OCI-LY3 (cell line): Measurements from ENCODE around the gene IFNGR2.

Experiments
- H2AFZ ChIP-seq: fragments of 200-600, 300-600 bp; shearing (Covaris generic); 2 replicates; pipeline ENCODE4 v1.6.0; 2014; ENCODE audit warnings: antibody characterized with exemption, low read depth, low read length
- H3K27ac ChIP-seq: fragments of 200-600, 300-600 bp; sonication (generic); 2 replicates; pipeline ENCODE4 v1.5.1; 2014; ENCODE audit warnings: mild to moderate bottlenecking, low read length, moderate library complexity, mixed read lengths
- H3K27me3 ChIP-seq: fragments of 200-600, 300-600 bp; sonication (generic); 2 replicates; pipeline ENCODE4 v1.6.1; 2014; ENCODE audit warnings: low read depth, low read length, mixed read lengths
- H3K36me3 ChIP-seq: fragments of 200-600, 300-600 bp; sonication (generic); replicated peaks from 2 replicates; pipeline ENCODE3; 2014; ENCODE audit warnings: low read depth, low read length, mixed read lengths
- H3K4me1 ChIP-seq: fragments of 300-600, 200-600 bp; sonication (generic); 2 replicates; pipeline ENCODE4 v1.6.1; 2014; ENCODE audit warnings: low read length, mixed read lengths
- H3K4me2 ChIP-seq: fragments of 200-600, 300-600 bp; sonication (generic); 2 replicates; pipeline ENCODE4 v1.6.1; 2014; ENCODE audit warnings: low read length, mixed read lengths
- H3K4me3 ChIP-seq: fragments of 300-600, 200-600 bp; sonication (generic); 2 replicates; pipeline ENCODE4 v1.5.1; 2014; ENCODE audit warnings: antibody characterized with exemption, mild to moderate bottlenecking, low read length, moderate library complexity
- H3K79me2 ChIP-seq: fragments of 300-600, 200-600 bp; shearing (Covaris generic); 2 replicates; pipeline ENCODE4 v1.6.1; 2014; ENCODE audit warnings: mild to moderate bottlenecking, low read length, mixed read lengths
- H3K9ac ChIP-seq: fragments of 300-600, 200-600 bp; shearing (Covaris generic); 2 replicates; pipeline ENCODE4 v1.6.0; 2014; ENCODE audit warnings: mild to moderate bottlenecking, low read length, moderate library complexity
- H3K9me3 ChIP-seq: fragments of 200-600, 300-600 bp; shearing (Covaris generic); 2 replicates; pipeline ENCODE4 v1.6.1; 2014; ENCODE audit warnings: low read length, mixed read lengths; ENCODE audit not compliant: insufficient read depth
- H4K20me1 ChIP-seq: fragments of 200-600, 300-600 bp; sonication (generic); 2 replicates; pipeline ENCODE4 v1.6.1; 2016; ENCODE audit warnings: low read length, mixed read lengths; ENCODE audit not compliant: insufficient read depth
- EZH2phosphoT487 ChIP-seq: fragments of 200-600 bp; shearing (Covaris generic); IDR thresholded peaks from 2 replicates; pipeline ENCODE4 v1.6.1; 2018; ENCODE audit warnings: antibody characterized with exemption, mixed run types, low read depth
- TF ChIP-seq, protein P1 (sequence below): fragments of 200-600, 300-600 bp; sonication (generic); IDR thresholded peaks from 2 replicates; pipeline ENCODE4 v1.5.1; 2014; ENCODE audit warnings: antibody characterized with exemption, low read length, low read depth

The IFNGR2 gene

DNA sequence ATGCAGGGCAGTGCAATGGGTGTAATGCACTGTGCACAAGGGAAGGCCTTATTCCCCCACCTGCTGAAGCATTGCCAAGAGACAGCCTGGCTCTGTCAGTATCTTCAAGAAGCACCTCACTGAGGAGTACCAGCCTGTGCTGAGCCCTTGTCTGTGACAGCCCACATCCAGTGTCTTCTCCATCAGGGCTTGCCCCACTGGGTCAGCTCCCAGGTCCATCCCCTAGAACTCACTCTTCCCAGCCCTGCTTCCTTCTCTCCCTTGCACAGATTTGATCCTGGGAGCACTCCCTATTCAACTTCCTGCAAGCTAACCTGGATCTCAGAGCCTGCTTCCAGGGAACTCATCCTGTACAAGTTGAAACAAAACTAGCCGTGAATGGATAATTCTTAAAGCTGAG is 33.6 kb upstream of the IFNGR2 start:
- Histone ChIP-seq H3K4me3 (no peak overlapping the region), H3K36me3 (peaks cover 5% of the 10 kb centered on the region), H3K27me3 (no peaks in the 10 kb centered on the region), H3K9ac (no peak overlapping the region), H3K27ac (no peak overlapping the region), H3K4me2 (no peak overlapping the region), H2AFZ (no peak overlapping the region), H4K20me1 (no peaks in the 10 kb centered on the region), H3K79me2 (no peaks in the 10 kb centered on the region), H3K9me3 (peaks cover 20% of the 10 kb centered on the region; the same call in 1 of the 2 replicates), H3K4me1 (peaks cover 14% of the 10 kb centered on the region)
- TF ChIP-seq, protein P1, sequence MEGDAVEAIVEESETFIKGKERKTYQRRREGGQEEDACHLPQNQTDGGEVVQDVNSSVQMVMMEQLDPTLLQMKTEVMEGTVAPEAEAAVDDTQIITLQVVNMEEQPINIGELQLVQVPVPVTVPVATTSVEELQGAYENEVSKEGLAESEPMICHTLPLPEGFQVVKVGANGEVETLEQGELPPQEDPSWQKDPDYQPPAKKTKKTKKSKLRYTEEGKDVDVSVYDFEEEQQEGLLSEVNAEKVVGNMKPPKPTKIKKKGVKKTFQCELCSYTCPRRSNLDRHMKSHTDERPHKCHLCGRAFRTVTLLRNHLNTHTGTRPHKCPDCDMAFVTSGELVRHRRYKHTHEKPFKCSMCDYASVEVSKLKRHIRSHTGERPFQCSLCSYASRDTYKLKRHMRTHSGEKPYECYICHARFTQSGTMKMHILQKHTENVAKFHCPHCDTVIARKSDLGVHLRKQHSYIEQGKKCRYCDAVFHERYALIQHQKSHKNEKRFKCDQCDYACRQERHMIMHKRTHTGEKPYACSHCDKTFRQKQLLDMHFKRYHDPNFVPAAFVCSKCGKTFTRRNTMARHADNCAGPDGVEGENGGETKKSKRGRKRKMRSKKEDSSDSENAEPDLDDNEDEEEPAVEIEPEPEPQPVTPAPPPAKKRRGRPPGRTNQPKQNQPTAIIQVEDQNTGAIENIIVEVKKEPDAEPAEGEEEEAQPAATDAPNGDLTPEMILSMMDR: no peak
- TF ChIP-seq EZH2phosphoT487: no peak

DNA sequence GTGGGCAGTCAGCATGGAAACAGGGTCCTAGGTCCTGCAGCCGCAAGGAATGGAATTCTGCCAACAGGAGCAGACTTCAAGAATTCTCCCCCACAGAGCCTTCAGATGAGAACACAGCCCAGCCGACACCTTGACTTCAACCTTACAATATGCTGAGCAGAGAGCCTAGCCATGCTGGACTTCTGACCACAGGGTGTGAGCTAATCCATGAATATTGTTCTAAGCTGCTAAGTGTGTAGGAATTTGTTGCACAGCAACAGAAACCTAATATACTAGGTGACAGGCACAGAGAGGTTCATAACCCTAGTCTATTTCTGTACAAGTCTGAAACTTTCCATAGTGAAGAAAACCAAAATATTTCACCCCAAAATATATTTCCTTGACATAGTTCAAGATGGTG is 32.9 kb upstream of the IFNGR2 start:
- Histone ChIP-seq H3K9ac (no peak overlapping the region), H3K36me3 (peaks cover 5% of the 10 kb centered on the region), H2AFZ (no peak overlapping the region), H3K4me2 (no peak overlapping the region), H3K27ac (no peak overlapping the region), H3K27me3 (no peaks in the 10 kb centered on the region), H3K79me2 (no peaks in the 10 kb centered on the region), H3K9me3 (peaks cover 20% of the 10 kb centered on the region; the same call in 1 of the 2 replicates), H3K4me3 (no peak overlapping the region), H4K20me1 (no peaks in the 10 kb centered on the region), H3K4me1 (peaks cover 21% of the 10 kb centered on the region)
- TF ChIP-seq, protein P1: no peak
- TF ChIP-seq EZH2phosphoT487: no peak

DNA sequence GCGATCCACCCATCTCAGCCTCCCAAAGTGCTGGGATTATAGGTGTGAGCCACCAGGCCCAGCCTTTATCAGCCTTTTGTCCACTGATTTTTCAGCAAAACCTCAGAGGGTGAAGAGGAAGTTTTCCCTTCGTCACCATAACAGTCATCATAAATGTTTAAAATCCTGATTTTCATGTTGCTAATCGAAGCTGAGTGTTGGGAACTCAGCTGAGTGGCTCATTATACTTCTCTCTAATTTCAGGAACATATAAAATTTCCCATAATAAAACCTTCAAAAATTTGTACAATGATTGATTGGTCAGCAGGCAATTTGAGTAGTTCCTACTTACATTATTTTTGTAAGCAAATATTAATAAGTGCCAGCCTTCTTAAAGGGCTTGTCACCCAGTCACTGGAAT is 31.8 kb upstream of the IFNGR2 start:
- Histone ChIP-seq H2AFZ (no peak overlapping the region), H3K4me1 (peaks cover 23% of the 10 kb centered on the region), H3K4me2 (no peak overlapping the region), H3K79me2 (no peaks in the 10 kb centered on the region), H3K9me3 (peaks cover 16% of the 10 kb centered on the region; the same call in 1 of the 2 replicates), H3K36me3 (peaks cover 5% of the 10 kb centered on the region), H3K4me3 (no peak overlapping the region), H3K27me3 (no peaks in the 10 kb centered on the region), H3K9ac (no peak overlapping the region), H4K20me1 (no peaks in the 10 kb centered on the region), H3K27ac (no peak overlapping the region)
- TF ChIP-seq, protein P1: no peak

DNA sequence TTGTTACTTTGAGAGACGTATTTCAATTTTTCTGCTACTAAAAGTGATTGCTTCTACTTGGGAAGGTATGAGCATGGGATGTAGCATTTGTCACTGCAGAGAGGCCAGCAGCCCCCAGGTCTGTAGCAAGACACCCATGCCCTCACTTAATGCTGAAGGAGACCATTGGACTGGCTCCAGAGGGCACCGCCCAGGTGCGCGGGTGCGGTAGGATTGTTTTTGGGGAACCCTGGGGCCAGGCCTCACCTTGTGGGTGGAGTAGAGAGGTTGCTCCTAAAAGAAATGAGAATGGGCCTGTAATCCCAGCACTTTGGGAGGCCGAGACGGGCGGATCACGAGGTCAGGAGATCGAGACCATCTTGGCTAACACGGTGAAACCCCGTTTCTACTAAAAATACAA is 30.6 kb upstream of the IFNGR2 start:
- Histone ChIP-seq H2AFZ (no peak overlapping the region), H3K27ac (no peak overlapping the region), H3K4me1 (peaks cover 33% of the 10 kb centered on the region), H4K20me1 (no peaks in the 10 kb centered on the region), H3K4me3 (no peak overlapping the region), H3K9me3 (peaks cover 5% of the 10 kb centered on the region; the same call in 1 of the 2 replicates), H3K4me2 (no peak overlapping the region), H3K79me2 (no peaks in the 10 kb centered on the region), H3K9ac (no peak overlapping the region), H3K36me3 (peaks cover 5% of the 10 kb centered on the region), H3K27me3 (no peaks in the 10 kb centered on the region)
- TF ChIP-seq, protein P1: no peak
- no peak for TF ChIP-seq EZH2phosphoT487
